GM18909 (cell line): ENCODE data around the gene BCAP29.
"Not testable (repeated sequence)": the region's sequence is repeated elsewhere in the genome, so short reads cannot be mapped to it uniquely, and the experiment has no call there.

ENCODE experiments used
- ATAC-seq: cut with Tn5 transposase; IDR thresholded peaks from one replicate; pipeline ENCODE4 v1.9.1; 2021; ENCODE audit warnings: mild to moderate bottlenecking; ENCODE audit not compliant: unreplicated experiment, poor library complexity

Gene BCAP29

GRCh38 chr7:107579885-107580715 lies at the start of gene BCAP29:
Gene BCAP29 (plus strand): TSS chr7:107580246. CDS start chr7:107580773, 527 bp downstream.
- ATAC-seq: peak; percentile 94

- ATAC-seq: no peak
These were observed 49.3 kb upstream of the BCAP29 start for GRCh38 chr7:107530751-107531150.

DNA sequence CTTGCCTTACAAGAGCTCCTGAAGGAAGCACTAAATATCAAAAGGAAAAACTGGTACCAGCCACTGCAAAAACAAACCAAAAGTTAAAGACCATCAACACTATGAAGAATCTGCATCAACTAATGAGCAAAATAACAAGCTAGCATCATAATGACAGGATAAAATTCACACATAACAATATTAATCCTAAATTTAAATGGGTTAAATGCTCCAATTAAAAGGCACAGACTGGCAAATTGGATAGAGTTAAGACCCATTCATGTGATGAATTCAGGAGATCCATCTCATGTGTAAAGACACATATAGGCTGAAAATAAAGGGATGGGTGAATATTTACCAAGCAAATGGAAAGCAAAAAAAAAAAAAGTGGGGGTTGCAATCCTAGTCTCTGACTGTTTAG lies 45.9 kb upstream of the BCAP29 start:
- no peak for ATAC-seq

- ATAC-seq: not testable (repeated sequence)
These were observed 42.8 kb upstream of the BCAP29 start for GRCh38 chr7:107537228-107537627.

DNA sequence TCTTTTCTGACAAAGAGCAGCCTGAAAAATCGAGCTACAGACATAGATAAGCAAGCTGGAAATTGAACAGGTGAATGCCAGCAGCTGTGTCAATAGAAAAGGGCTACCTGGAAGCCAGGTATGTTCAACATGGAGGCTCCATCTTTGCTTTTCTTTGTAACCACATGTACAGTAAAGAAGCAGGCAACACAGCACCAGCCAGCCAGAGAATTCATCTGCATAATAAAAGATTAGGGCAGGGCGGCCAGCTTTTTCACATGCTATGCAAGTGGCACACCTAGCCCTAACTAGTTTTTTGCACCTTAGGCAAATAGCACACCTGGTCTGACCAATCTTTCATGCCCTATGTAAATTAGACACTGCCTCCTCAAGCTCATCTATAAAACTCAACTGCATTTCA lies 42.0 kb upstream of the BCAP29 start:
- no peak for ATAC-seq

DNA sequence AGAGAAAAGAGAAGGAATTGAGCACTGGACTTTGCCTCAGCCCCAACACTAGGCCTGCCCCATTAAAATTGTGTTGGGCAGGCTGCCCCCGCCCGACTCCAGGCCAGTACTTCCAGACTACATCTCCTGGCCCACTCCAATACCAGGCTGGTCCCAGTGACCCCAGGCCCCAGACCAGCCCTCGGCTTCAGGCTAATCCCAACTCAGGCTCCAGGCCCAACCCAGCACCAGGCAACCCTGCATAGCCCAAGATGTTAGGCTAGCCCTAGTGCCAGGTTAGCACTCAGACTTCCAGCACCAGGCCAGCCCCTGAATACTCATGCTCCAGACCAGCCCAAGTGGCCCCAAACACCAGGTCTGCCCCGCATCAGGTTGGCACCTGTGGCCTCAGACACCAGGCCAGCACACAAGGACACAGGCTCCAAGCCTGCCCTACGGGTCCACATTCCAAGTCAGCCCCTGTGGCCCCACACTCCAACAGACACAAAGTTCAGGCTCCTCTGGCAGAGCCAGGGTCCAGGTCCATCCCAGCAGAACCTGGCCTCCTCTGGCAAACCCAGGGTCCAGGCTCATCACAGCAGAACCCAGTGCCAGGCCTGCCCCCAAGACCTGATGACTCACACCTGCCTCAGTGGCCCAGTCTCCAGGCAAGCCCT lies 36.6 kb upstream of the BCAP29 start:
- no peak for ATAC-seq

- ATAC-seq: no peak
These were observed 35.0 kb upstream of the BCAP29 start for GRCh38 chr7:107544848-107545591.

DNA sequence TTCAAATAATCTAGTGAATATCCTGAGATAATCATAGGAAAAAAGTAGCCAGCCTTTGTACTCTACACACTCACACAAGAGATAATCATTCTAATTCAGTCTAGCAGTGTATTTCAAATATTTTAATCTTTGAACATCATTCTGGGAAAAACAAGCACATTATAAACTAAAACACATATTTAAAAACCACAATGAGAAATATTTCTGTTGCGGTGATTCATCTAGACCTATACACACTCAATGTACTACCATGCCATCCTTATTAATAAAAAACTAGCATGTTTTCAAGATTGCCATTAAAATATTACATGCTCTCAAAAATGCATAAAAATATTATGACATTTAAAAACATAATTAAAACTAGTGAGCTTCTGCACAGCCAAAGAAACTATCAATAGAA lies 28.1 kb upstream of the BCAP29 start:
- no peak for ATAC-seq

GRCh38 chr7:107555893-107556292 lies 24.2 kb upstream of the BCAP29 start:
- no peak for ATAC-seq

DNA sequence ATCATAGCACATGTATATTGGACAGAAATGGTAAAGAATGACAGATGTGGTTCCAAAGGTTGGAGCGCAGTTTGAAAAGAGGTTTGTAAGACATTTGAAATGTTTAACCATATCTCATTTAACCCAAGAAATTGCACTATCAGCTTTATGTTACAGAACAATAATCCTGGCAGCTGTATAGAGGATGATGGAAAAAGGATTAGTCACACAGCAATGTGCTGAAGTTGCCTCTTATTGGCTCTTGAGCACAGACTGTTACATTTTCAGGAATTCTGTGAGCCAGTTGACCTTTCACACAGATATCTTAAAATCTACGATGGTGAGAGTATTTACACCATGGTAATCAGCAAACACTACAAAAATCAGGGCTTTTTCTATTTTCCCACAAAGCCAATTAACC lies 20.2 kb upstream of the BCAP29 start:
- ATAC-seq: no peak

- ATAC-seq: no peak
These were observed 19.0 kb upstream of the BCAP29 start for GRCh38 chr7:107560898-107561516.

DNA sequence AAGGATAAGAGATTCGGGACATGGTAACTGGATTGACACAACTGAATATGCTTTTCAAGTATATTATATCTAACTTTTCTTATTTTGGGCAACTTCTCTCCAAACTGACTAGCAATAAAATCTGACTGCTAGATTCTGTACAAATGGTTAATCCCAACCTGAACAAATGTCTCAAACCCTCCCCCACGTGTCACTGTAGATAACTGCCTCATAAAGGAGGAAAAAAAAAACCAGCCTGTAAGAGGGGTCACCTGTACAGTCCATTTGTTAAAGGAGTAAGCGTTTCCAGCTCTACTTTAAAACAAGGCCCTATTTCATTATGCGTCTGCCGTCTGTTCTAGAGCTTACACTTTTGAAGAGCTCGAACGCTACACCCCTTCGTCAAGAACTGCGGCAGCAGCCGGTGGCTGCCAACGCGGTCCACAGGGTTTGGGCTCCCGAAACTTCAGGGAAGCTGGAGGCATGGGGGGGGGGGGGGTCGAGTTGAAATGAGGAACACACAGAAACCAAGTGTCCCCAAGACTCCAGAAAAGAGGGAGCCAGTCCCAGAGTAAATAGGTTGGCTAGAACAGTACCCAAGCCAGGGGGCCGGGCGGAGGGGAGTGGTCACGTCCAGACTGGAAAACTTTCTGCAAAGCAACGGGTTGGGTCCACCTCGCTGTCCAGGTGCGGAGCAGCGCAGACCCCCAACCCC lies 16.8 kb upstream of the BCAP29 start:
- peak; percentile 60 for ATAC-seq

DNA sequence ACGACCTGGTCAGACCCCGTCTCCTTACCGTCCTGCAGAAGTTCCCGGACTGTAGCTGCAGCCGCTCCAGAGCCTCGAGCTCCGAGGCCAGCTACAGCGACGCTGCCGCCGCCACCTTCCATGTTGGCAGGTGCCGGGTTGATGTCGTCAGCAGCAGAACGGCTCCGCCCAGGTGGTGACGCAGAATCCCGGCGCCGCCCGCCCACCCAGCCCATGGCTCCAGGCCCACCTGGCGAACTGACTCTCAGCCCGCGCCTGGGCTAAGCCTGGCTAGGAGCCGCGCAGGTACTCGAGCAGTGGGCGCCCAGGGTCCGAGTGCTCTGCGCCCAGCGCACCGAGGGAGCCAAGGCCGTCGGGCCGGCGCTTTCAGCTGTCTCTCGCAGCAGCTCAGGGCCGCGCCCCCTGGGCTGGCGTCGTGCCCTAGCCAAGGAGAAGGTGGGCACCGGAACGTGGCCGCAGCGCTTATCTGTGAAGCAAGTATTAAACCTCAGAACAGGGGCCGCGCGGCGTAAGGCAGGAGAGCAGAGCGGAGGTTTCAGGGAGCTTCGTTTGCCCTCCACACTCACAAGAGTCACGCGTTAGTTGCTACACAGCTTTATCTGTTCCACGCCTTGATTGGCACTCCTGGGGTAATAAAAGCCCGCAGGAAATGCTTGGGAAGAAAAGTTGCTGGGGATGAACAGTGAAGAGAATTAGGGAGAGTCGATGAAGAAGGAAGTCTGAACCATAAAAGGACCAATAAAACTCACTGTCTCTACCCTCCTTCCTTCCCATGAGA lies 16.1 kb upstream of the BCAP29 start, which contains the start of the genes COG5 and DUS4L:
TSS of gene COG5 (minus strand) at position 146 of the 778 bp plus-strand sequence. CDS start at position 122, 24 bp downstream.
TSS of gene DUS4L (plus strand) at position 197 of the 778 bp plus-strand sequence. CDS start 3,100 bp downstream, outside the sequence.
- ATAC-seq: peak; percentile 98

GRCh38 chr7:107564553-107565298 lies 15.3 kb upstream of the BCAP29 start:
- ATAC-seq: no peak

- no peak for ATAC-seq
These were observed 9.7 kb upstream of the BCAP29 start for GRCh38 chr7:107570298-107570697.

DNA sequence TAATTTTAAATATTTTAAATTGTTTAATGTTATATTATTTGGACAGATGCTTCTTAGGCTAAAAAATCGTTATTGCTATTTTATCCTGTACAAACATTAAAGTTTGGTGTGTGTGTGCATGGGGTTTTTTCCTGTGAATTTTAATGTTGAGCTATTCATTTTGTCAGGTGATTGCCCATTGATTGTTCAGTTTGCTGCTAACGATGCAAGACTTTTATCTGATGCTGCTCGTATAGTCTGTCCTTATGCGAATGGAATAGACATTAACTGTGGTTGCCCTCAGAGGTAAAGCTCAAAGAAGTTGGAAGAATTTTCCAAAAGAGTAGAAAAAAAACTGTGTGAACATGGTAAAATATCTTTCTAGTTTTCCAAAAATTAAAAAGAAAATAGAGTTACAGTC lies 6.5 kb upstream of the BCAP29 start:
- ATAC-seq: no peak

GRCh38 chr7:107579554-107579884 lies 527 bp upstream of the BCAP29 start:
- ATAC-seq: no peak

DNA sequence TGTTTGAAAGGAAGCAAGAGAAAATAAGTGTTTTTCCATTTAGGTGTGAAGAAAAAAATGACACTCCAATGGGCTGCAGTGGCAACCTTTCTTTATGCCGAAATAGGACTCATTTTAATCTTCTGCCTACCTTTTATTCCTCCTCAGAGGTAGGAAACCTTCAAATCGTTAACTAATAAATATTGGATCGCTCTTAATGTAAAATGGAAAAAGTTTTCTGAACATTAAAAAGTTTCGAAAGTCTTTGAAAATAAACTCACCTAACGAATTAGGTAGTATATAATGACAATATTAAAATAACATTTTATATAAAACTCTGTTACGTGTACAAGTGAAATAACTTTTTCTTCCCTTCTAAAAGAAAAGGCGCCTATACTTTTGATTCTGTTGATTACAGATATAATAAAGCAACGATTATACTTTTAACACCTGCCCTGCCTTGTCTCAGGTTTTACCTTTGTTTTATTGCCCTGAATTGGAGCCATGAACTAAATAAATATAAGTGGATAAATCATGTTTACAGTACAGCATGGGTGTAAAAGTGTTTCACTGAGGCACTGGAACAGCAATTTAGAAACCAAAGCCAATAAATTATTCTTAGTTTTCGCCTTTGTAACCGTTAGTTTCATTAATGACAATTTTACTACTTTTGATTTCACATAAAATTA lies 804 bp downstream of the BCAP29 start:
- ATAC-seq: no peak
